GM19035 (cell line): ENCODE data around the gene GABRR3.
"Not testable (repeated sequence)": the region's sequence is repeated elsewhere in the genome, so short reads cannot be mapped to it uniquely, and the experiment has no call there.

Source experiments
- ATAC-seq: cut with Tn5 transposase; IDR thresholded peaks from one replicate; pipeline ENCODE4 v1.9.1; 2021; ENCODE audit not compliant: unreplicated experiment

Gene GABRR3

DNA sequence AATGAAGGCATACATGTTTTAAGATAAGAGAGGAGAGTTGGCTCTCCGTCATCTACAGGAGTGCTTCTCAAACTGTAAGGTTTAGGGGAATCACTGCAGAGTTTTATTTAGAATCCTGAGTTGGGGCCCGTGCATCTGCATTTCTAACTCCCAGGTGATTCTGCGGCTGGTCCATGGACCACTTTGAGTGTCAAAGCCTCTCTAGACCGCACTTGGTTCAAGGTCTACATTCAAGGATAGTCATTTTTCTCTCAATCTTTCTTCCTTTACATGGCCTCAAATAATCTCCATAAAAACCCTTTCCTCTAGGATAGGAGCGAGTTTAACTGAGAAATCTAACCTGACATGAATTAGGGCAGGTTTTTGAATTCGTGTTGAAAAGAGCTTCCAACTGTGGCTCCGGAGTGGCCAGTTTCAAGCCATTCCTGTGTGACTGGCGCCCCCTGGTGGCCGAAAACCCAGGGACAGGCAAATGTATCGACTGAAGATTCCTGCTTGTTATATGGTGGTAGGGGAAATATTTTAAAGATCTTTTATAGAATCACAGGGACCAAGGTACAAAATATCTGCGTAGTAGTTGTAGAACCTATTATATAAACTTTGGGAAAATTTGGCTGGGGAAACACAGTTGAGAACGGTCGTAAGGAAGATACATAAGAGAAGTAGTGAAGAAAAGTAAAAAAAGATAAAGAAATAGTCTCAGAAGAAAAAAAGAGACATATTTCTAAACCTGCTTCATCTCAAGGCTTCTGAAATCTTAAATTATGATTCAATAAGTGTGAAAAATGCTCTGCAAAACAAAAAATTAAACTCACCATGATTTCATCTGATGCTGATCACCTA is 11.9 kb downstream of the GABRR3 start:
- peak; percentile 75 for ATAC-seq

DNA sequence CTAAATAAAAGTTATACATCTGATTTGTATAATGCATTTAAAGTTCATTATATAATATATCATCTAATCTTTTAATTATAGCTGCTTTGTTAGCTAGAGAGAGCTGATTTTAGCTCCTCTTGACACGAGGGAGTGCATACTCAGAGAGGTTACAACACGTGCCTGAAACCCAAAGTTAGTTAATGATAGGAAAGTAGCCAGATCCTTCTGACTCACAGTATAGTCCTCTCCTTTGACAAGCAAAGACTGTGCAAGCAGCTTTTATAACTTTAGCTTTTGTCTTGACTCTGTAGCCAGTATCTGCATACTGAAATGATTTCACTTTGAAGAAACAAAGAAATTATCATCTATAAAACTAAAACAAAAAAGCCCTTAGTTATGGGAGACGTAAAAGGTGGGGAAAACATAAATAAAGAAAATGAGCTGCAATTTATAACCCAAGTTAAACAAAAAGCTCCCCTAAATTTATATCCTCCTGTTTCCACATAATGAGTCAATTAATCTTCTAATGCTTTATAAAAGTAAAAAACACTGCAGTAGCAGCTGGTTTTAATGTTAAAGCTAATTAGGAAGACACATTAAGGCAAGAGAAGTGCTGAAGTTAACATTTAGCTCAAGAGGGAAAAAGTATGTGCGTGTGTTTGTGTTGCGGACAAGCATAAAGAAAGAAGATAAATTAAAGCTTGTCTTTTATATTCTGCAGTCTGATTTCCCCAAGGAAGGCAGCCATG is 13.1 kb downstream of the GABRR3 start:
- no peak for ATAC-seq

DNA sequence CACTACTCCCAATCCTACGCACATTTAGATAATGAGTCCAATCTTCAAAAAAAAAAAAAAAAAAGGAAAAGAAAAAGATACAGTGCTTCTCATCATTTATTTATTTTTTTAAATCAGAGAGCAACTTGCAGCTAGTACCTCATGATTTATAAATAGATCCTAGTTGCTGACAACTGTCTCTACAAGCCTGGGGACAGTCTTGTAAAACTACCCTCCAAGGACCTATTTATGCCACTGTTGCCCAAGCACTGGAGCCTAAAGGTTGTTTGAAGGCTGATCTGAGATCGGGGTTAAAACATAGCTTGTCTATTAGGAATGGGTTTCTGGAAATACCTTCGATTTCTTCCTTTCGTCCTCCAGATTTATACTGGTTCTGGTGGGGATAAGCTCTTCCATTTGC is 14.7 kb downstream of the GABRR3 start:
- no peak for ATAC-seq

DNA sequence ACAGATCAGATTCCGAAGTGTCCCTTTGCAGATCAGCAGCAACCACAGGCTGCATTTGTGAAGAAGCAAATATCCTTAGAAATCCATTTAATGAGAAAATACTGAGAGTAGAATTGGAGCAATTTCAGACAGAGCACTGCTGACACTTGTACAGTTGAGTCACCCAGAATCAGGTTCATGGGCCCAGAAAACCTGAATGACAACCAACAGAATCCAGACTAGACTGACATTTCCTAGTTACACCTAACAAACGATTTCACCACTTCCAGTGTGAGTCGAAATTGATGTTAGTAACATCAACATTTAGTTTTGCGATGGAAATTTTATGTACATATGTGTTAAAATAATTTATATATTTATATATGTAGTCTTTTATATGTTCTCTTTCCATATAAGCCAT is 16.8 kb downstream of the GABRR3 start:
- ATAC-seq: no peak

DNA sequence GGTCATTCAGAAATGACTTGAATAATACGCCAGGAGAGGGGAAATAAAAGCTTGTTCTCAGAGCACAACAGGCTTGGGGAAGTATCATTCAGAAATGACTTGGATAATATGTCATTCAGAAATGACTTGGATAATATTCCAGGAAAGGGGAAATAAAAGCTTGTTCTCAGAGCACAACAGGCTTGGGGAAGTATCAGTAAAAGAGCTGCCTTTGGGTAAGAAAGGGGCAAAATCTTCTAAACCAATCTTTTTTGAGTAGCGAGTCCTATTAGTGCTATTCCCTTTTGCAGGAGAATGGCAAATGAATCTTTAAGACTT is 20.9 kb downstream of the GABRR3 start:
- no peak for ATAC-seq

DNA sequence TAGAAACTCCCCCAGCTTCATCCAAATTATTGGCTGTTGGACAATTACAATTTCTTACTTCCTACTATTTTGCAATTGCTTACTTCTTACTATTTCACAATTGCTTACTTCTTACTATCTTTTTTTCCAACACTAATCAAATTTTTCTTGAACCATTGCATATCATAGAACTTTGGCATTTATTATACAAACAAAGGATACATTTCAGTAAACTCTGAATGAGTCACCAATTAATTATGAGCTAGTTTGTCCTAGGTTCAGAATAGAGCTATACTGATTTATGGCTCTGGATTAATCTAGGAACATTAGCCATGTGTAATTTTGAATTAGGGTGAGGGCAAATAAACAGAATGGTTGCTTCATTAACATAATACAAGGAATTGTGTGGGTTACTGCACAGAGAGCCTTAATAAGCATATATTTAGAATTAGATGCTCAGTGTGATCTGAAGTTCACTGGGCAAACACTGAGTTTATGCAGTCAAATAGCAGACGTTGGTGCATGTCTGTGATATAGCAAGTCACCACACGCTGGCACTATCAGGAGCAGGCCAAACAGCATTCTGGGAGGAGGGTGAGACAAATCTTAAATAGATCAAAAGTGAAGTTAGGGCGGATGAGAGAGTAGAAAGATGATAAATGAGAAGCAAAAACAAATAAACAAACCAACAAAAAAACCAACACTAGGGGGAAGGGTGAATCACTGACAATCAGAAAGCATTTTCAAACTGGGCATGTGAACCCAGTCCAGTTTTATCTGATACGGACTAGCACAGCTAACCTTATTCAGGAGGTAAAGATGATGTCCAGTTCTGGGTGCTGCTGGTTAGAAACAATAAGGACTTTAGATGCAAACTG is 21.5 kb downstream of the GABRR3 start:
- ATAC-seq: no peak

DNA sequence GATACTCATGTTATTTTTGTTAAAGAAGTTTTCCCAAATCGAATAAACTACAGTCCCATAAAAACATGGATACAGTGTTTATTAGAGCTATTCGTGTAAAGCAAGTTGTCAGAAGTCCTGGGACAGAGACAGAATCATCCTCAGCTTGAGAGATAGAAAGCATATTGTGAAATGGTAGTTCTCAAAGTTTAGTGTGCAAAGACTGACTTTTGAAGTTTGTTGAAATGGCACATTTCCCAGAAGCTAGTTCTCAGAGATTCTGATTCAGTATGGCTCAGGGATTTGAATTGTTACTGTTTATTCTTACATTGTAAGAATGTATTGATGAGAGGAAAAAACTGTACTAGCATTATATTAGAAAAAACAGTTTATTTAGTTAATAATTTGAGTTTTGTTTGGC is 22.1 kb downstream of the GABRR3 start:
- ATAC-seq: no peak

DNA sequence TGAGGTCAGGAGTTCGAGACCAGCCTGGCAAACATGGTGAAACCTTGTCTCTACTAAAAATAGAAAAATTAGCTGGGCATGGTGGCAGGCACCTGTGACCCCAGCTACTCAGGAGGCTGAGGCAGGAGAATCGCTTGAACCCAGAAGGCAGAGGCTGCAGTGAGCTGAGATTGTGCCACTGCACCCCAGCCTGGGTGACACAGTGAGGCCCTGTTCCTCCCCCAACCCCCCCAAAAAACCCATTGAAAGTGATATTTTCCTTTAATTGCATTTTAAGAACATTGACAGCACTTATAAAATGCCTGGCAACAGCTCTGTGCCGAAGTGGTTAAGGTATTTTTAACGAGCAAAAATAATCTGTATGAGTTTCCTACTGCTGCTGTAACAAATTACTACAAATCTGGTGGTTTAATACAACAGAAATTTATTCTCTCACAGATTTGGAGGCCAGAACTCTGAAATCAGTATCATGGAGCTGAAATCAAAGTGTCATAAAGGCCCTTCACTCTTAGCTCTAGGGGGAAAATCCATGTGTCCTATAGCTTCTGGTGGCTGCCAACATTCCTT is 24.1 kb downstream of the GABRR3 start:
- ATAC-seq: not testable (repeated sequence)

DNA sequence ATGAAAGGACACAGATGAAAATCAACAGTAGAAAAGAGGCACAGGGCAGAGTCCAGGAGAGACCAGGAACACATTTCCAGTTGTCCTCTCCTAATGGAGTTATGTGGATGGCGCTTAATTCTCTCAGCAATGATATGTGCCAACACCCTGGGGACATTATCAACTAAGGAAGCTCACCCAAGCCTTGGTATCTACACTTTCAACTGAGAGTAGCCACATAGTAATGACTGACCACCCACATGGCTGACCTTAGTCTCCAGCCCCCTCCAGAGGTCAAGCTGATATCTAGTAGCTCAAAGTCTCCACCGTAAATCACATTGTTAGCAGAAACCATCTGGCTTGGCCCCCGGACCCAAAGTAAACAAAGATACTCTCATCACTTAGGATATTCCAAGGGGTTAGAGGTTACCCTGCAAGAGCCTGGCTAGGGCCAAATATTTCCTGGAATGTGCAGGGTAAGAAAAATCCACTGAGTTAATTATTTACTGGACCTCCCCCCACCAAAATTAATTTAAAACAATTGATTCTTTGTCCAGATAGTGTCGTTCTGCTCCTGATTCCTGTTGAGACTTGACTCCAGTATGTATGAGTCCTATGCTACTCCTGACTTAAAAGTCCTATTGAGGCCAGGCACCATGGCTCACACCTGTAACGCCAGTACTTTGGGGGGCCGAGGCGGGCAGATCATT is 24.8 kb downstream of the GABRR3 start:
- no peak for ATAC-seq

DNA sequence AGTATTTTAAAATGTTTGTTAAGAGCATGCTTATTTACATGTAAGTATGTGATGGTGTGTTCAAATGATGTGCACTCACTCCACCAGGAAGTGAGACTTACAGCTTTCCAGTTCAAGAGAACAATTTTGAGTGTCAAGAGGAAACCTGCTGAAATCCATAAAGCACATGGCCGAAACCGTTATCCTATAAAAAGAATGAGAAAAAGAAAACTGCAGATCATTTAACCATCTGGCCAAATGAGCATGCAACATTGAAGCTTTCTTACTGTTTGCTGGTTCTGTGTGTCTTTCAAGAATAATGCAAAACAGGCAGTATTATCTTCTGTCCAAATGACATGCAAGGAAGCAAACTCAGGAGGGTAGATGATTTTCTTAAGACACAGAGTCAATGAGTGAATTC is 26.3 kb downstream of the GABRR3 start:
- peak; percentile 67 for ATAC-seq

DNA sequence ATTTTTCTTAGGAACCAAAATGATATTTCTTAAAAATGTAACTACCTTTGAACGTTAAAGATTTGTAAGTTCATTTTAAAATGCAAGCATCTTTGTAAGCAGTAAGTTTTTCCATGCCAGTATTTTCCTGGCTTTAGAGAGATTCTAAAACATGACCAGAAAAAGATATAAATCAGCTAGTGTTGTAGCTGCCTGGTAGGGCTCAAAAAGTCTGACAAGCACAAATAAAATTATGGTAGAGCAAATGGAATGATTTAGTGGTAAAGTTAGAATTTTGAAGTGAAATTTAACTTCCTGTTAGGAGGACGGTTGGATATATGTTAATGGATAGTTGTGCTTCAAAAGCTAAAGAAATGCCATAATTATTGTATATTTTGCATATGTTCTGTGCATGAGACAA is 29.7 kb downstream of the GABRR3 start:
- no peak for ATAC-seq

DNA sequence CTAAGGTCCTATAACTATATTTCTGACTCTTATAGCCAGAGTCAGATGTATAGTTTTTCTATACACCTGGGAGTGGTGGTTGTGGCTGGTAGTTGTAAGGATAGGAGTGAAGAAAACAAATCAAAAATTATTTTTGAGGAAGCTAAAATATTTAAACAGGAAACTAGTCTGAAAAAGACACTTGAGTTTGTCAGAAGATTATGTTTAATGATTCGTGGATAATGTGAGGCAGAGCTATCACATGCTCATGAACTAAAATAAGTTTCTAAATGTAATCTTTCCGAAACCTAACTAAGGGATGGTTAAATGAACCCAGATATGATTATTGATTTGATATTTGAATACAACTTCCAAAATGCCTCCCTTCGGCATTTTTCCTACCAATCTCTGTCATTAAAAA is 30.4 kb downstream of the GABRR3 start:
- no peak for ATAC-seq

DNA sequence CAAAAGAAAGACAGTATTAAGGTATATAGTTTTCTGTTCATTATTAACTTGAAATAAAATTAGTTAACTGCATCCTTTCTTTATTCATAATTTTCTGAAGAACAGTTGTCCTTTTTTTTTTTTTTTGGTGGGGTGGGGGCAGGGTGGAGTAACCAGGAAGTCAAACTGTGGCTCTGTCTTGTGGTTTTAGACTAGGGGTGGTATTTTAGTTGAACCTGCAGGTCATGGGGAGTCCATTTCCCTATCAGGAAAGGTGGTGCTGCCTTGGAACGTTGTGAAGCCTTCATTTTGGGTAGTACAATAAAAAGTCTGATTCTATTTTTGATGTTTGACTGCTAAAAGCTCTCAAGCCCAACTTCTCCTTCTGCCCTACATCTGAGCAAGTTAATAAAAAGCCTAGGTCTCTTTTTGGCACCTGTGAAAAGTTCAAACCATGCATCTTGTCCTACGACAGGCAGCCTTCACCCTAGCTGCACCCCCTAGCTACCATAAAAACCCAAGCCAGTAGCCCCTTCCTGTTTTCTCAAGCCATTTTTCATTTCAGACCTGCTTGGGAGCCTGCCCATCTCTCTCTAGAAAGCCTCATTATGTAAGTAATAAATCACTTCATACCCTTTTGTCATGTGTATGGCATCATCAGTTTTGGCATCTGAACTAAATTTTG is 31.7 kb downstream of the GABRR3 start:
- peak; percentile 57 for ATAC-seq

DNA sequence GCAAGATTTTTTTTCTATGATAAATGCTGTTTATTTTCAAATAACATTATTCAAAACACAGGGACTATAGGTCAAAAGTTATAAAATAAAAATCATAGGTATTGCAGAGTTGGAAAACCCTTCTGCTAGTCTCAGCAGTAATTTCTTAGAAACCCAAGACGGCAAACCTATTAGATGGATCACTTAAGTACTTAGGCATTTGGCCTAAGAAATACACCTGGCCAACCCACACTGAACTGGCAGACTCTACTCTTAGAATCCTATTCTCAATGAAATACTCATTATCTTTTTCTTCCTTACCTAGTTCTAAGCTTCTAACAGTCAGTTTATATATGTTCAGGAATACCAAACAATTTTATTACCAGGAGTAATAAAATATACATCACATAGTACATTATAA is 32.4 kb downstream of the GABRR3 start:
- ATAC-seq: no peak

DNA sequence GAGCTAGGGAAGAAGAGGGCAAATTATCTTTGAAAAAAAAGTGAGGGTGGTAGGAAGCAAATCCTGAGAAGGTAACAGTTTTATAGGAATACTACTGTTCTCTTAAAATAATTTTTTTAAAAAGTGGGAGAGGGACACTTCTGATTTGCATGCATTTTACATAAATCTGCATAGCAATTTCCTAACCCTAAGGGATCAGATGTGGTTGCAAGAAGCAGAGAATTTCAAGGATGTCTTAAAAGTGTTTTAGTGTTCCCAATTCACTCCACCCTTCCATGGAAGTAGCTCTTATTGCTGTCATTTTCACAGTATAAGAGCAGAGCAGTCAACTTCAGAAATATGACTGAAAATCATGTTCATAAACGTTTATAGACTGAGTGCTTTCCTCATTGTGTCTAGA is 35.1 kb downstream of the GABRR3 start:
- no peak for ATAC-seq

DNA sequence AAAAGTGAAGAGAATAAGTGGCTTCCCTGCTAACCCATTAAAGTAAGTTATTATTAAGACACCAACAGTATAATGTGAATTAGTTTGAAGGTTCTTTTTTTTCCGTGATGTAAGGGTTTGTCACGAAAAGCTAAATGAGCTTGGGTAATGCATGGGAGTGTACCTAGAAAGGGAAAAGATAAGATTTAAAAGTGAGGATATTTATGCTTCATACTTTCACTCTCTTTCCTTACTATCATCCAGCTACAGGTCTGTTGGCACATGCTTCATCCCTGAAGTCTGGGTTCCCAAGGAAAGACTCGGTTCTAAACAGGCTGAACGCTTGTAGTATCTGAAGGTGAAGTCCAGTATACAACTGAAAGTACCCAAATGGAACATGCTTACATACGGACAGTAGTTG is 36.0 kb downstream of the GABRR3 start:
- no peak for ATAC-seq

DNA sequence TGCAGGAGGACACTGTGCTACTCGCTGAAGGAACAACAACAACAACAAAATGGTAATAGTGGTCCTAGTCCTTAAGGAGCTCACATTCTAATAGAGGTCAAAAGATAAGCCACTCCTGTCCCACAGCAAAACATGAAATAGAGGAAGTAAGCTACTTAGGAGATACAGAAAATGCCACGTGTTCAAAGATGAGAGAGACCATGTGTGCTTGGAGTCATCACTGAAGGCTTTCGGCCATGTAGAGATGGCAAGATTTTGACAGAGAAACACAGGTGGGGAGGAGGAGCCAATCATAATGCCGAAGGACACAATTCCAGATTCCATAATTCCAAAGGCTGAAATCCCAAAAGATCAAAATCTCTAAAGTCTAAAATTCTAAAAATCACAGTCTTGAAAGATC is 38.1 kb downstream of the GABRR3 start:
- ATAC-seq: no peak

DNA sequence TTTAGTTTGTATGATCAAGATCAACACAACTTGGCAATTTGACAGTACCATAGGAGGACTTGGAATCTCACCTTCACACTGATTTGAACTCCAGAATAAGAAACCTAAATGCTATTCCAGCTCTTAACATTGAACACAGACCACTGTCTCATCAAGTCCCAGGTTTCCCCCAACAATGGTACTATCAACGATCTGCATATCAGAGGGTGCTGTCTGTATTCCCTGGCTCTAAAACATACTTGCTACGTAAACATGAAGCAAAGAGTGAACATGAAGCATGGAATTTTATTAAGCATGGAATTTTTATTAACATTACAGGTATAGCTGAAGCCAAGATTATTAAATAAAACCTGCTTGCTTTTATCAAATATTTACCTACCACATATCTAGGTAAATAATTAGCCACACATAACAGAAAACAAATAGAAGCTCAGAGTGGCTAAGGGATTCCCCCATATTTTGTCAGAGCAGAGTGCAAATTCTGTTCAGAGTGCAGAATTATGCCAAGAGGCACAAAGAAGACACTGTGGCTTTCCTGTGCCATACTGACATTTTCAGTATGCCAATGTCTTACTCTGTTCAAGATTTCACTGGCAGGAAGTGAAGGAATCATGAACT is 40.7 kb downstream of the GABRR3 start:
- ATAC-seq: no peak

DNA sequence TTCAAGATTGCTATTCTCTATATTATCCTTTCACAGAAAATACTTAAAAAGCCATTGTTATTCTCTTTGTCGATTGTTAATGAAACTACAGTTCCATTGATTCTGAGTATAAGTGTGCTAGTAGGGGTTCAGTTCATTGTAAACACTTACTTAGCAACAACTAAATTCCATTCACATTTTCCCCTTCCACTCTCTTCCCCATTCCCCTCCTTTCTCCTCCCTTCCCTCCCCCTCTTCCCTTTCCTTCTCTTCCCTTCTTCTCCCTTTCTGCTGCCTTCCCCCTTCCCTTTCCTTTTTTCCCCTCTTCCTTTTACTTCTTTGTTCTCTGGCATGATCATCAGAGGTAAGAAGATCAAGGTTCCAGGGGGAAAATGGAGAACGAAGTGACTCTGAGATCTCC is 41.6 kb downstream of the GABRR3 start:
- ATAC-seq: no peak
